Psoas muscle (tissue), 8 donors: ENCODE measurements around the gene MTUS2. TPM values are rescaled to one million over a fixed set of nuclear protein-coding genes. Genes with fewer than 3 reads are reported as not detected.

Source experiments
- ATAC-seq, 4 donors: fragments of 200-7000 bp; cut with Tn5 transposase; one replicate each; pipeline ENCODE4 v1.9.1; 2020; ENCODE audit warnings: moderate library complexity in 3 of 4, mild to moderate bottlenecking in 2 of 4
- DNase-seq, 2 donors: peaks; one replicate each; pipeline ENCODE4 v3.0.0-alpha.2; 2020
- H3K27ac ChIP-seq: fragments of 200-600 bp; one replicate; pipeline ENCODE4 v1.8.0; 2022
- H3K27me3 ChIP-seq, 3 donors: fragments of 200-600 bp in 1 of 3; one replicate each; pipeline versions ENCODE4 v1.6.1 to v1.8.0; 2013 to 2022; ENCODE audit warnings: low read length in 2 of 3, mild to moderate bottlenecking in 2 of 3, moderate library complexity in 1 of 3; ENCODE audit not compliant: insufficient read depth in 3 of 3
- H3K36me3 ChIP-seq, 2 donors: fragments of 200-600 bp in 1 of 2; one replicate each; pipeline versions ENCODE4 v1.6.1 to v1.8.0; 2013 to 2022; ENCODE audit warnings: low read depth in 1 of 2, mild to moderate bottlenecking in 1 of 2, moderate library complexity in 1 of 2; ENCODE audit not compliant: insufficient read depth in 1 of 2
- H3K4me1 ChIP-seq: fragments of 200-600 bp; one replicate; pipeline ENCODE4 v1.8.0; 2022
- H3K4me3 ChIP-seq: fragments of 200-600 bp; one replicate; pipeline ENCODE4 v1.8.0; 2022; ENCODE audit warnings: mild to moderate bottlenecking
- H3K9me3 ChIP-seq: fragments of 200-600 bp; one replicate; pipeline ENCODE4 v1.8.0; 2022
- WGBS, 3 donors: extraction: QIAGEN DNeasy Blood & Tissue Kit; methylation state at CpG; one replicate each; pipeline versions ENCODE4 v1.1.6 to v1.1.7; 2013; 5-methylcytosine and 5-hydroxymethylcytosine counted together
- intact Hi-C, 2 donors: fragments of 100-400 bp; cut with DNase I; formaldehyde crosslinking; loops; one replicate each; pipeline versions ENCODE4 v1.11.0 to v1.14.2; 2022
- polyA plus RNA-seq, 3 donors: library from polyadenylated mRNA; stranded (reverse); fragments of 200-250 nt; gene quantifications; one replicate each; pipeline ENCODE4 v1.2.3, GENCODE V29; 2013
- total RNA-seq, 4 donors: library from RNA; stranded (reverse); fragmentation: NEBNext Ultra II Directional in 2 of 4; extraction: Animal tissue kit (Norgen Biotek cat#: 25700) in 2 of 4; gene quantifications; one replicate each; pipeline versions ENCODE4 v1.2.1 to v1.2.4, GENCODE V29; 2021 to 2023
- TF ChIP-seq, protein P1 (sequence below): fragments of 200-600 bp; IDR thresholded peaks from one replicate; pipeline ENCODE4 v1.8.0; 2022; ENCODE audit warnings: antibody characterized with exemption
- donor health status: healthy with polysubstance abuse.
- donor health status: DM: no; HTN: no; CAD: no; lungs with moderate emphysema.
- donor health status: Bipolar disorder and iron deficiency.
- donor health status: healthy.
- donor health status: DM: yes; HTN: yes; CAD: no.
- donor health status: DM: no; HTN: no; CAD: no.
- donor health status: DM: no; HTN: no; CAD: no.
- donor health status: DM: yes; HTN: yes; CAD: no.

MTUS2 gene
- total and polyA plus RNA-seq, 7 donors: 0.03 to 0.79 (median 0.14) TPM; not detected in 2

DNA sequence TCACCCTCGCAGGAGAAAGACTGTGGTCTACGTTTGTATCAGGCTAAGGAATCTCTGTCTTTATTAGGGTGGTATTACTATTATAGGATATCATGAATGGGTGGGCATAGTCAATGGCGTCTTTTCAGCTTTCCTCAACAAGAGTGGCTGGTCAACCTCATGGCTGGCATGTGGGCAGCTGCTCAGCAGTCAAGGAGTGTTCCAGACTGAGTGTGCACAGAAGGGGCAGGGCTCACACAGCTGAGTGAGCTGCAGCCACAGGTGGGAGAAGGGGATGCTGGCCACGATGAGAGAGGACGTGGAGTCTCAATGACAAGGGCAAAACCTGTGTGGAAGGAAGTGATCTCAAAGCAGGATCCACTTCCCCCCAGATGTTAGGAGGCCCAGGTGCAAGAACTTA is 720.7 kb downstream of the MTUS2 start:
- no peaks in the 10 kb centered on the region for H3K36me3 ChIP-seq
- no peaks in the 10 kb centered on the region for H3K27me3 ChIP-seq
- TF ChIP-seq, protein P1, sequence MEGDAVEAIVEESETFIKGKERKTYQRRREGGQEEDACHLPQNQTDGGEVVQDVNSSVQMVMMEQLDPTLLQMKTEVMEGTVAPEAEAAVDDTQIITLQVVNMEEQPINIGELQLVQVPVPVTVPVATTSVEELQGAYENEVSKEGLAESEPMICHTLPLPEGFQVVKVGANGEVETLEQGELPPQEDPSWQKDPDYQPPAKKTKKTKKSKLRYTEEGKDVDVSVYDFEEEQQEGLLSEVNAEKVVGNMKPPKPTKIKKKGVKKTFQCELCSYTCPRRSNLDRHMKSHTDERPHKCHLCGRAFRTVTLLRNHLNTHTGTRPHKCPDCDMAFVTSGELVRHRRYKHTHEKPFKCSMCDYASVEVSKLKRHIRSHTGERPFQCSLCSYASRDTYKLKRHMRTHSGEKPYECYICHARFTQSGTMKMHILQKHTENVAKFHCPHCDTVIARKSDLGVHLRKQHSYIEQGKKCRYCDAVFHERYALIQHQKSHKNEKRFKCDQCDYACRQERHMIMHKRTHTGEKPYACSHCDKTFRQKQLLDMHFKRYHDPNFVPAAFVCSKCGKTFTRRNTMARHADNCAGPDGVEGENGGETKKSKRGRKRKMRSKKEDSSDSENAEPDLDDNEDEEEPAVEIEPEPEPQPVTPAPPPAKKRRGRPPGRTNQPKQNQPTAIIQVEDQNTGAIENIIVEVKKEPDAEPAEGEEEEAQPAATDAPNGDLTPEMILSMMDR: no peak
- H3K9me3 ChIP-seq: no peaks in the 10 kb centered on the region
- no peaks in the 10 kb centered on the region for H3K4me1 ChIP-seq
- no peak for ATAC-seq
- no peak overlapping the region for H3K4me3 ChIP-seq
- no peak for DNase-seq
- 75 to 87% (median 78%) methylated on average over 5 of the region's 5 CpGs for WGBS, 3 donors
- no peak overlapping the region for H3K27ac ChIP-seq
- intact Hi-C loops: no loop called here

DNA sequence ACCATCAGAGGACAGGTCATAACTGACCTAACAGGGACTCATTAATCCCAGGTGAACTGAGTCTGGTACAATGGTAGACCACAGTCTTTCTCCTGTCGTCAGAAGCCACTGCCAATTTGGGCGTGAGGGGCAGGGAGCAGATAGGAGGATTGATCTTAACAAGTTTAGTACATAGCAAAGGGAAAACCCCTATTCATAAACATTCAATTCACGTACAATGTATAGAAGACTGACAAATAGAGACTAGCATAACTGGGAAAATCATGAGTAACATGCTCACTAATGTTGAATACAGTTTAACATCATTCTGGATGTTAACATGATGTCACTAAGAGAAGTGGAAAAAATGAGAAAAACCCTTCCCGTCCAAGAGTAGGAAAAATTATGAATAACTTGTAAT is 721.3 kb downstream of the MTUS2 start:
- DNase-seq (no peak), ATAC-seq (no peak)
- TF ChIP-seq, protein P1: no peak

DNA sequence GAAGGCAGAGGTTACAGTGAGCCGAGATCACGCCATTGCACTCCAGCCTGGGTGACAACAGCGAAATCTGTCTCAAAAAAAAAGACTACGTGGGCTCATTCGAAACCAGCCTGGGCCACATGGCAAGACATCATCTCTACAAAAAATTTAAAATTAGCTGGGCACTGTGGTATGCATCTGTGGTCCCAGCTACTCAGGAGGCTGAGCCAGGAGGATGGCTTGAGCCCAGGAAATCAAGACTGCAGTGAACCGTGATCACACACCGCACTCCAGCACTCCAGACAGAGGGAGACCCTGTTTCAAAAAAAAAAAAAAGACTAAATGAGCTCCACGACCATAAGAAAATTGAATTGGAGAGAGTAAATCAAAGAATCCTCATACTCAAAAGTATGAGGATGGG is 722.2 kb downstream of the MTUS2 start:
- Histone ChIP-seq H3K9me3 (no peaks in the 10 kb centered on the region), H3K36me3 (no peaks in the 10 kb centered on the region), H3K27ac (no peak overlapping the region), H3K27me3 (no peaks in the 10 kb centered on the region), H3K4me3 (no peak overlapping the region), H3K4me1 (no peaks in the 10 kb centered on the region)
- TF ChIP-seq, protein P1: no peak
- intact Hi-C loops: no loop called here
- WGBS, 3 donors: 56 to 76% (median 67%) methylated on average over 8 of the region's 8 CpGs
- ATAC-seq (no peak), DNase-seq (no peak)

More for the DNA sequence above, 721.3 kb downstream of the MTUS2 start:
- WGBS, 3 donors: 95 to 97% (median 97%) methylated on average over 4 of the region's 4 CpGs
- no peak overlapping the region for H3K4me3 ChIP-seq
- H3K9me3 ChIP-seq: no peaks in the 10 kb centered on the region
- H3K27ac ChIP-seq: no peak overlapping the region
- no peaks in the 10 kb centered on the region for H3K36me3 ChIP-seq
- intact Hi-C loops: no loop called here
- H3K27me3 ChIP-seq: no peaks in the 10 kb centered on the region
- H3K4me1 ChIP-seq: no peaks in the 10 kb centered on the region

DNA sequence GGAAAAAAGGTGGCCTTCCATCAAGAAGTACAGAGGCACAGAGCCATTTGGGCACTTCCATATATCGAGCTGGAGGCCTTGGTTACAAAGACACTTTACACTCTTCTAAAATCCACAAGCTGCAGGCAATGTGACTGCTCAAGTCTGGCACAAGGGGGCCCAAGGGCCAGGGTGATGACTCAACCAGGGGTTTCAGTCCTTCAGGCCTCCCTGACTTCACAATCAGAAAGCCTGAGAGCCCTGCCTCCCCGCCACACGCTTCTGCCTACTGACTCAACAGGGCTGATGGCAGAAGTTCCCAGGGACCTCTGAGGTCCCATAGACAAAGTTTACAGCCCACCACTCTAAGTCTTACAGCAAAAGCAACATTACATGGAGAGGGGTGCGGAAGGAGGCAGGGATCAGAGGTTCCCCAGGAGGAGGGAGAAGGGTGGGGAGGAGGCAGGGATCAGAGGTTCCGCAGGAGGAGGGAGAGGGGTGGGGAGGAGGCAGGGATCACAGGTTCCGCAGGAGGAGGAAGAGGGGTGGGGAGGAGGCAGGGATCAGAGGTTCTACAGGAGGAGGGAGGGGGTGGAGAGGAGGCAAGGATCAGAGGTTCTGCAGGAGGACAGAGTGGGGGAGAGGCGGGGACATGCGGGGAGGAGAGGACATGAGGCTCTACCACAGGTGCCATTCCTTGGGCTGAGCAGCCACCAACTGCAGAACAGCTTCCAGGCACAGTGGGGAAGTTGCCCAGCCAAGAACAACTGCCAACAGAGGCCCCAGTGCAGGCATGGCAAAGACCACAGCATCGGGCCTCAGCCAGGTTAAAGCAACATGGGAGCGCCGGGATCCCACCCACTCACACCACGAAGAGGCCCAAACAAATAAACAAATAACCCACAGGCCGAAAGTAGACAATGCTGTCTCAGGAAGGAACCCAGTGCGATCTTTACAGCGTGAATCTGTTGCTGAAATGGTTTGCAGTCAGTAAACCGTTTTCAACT is 723.4 kb downstream of the MTUS2 start:
- TF ChIP-seq, protein P1: no peak
- no peaks in the 10 kb centered on the region for H3K4me1 ChIP-seq
- H3K4me3 ChIP-seq: no peak overlapping the region
- H3K9me3 ChIP-seq: no peaks in the 10 kb centered on the region
- WGBS, 3 donors: 76 to 83% (median 77%) methylated on average over 15 to 16 of the region's 16 CpGs
- no peaks in the 10 kb centered on the region for H3K27me3 ChIP-seq
- H3K27ac ChIP-seq: no peak overlapping the region
- intact Hi-C loops: no loop called here
- no peaks in the 10 kb centered on the region for H3K36me3 ChIP-seq
- DNase-seq: no peak
- ATAC-seq: no peak
